ENCODE results near the gene TMEM185B. TPM values are rescaled to one million over a fixed set of nuclear protein-coding genes. Genes with fewer than 3 reads are reported as not detected.

TMEM185B gene
- total RNA-seq = 10 to 100 TPM; 24.0 to 36.0 TPM

DNA sequence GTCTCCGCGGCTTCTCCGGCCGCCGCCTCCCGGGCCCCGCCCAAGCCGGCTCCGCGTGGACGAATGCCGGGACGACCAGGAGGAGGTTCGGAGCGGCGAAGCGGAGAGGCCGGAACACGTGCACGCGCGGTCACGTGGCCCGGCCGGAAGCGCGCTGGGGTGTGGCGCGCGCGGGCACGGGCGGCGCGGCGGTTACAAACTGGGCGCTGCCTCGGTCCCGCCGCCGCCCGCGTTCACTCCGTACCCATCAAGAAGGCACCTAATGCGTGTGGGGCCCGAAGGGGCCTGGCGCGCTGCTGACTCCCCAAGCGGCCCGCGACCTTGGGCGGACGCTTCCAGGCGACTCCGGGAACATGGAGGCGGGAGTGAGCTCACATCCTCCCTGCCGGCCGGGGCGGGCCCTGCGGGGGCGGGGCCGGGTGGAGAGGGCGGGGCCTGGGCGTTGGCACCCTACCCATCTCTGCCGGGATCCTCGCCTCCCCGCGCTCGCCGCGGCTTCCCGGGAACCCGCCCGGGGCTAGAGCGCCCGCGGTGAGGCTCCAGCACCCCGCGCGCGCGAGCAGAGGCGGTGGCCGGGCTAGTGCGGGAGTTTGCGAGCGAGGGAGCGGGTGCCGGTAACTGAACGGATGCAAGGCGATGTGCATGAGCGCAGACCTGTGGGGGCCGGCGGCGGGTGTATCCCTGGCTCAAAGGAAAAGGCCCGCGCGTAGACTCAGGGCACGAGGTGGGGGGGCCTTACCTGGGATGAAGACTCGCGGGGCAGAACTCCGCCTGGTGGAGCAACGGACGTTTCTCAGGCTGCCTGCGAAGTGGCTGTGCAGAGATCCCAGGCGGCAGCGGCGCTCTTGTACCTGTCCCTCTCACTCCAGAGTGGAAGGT is at the start of gene TMEM185B:
Gene TMEM185B, minus strand, starts transcription at position 367 of the 879 bp plus-strand sequence. CDS start 424 bp downstream, outside the sequence.
- TF ChIP-seq, protein P1, sequence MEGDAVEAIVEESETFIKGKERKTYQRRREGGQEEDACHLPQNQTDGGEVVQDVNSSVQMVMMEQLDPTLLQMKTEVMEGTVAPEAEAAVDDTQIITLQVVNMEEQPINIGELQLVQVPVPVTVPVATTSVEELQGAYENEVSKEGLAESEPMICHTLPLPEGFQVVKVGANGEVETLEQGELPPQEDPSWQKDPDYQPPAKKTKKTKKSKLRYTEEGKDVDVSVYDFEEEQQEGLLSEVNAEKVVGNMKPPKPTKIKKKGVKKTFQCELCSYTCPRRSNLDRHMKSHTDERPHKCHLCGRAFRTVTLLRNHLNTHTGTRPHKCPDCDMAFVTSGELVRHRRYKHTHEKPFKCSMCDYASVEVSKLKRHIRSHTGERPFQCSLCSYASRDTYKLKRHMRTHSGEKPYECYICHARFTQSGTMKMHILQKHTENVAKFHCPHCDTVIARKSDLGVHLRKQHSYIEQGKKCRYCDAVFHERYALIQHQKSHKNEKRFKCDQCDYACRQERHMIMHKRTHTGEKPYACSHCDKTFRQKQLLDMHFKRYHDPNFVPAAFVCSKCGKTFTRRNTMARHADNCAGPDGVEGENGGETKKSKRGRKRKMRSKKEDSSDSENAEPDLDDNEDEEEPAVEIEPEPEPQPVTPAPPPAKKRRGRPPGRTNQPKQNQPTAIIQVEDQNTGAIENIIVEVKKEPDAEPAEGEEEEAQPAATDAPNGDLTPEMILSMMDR (IDR thresholded peaks at IDR 0.05) = peak; percentile 21
- H3K27ac ChIP-seq = peak within 1 kb of the TSS; percentile 83 to 87
- peak; percentile 54 for DNase-seq (ENCODE audit: low spot score)
- H3K36me3 ChIP-seq = peaks cover 10% of the 10 kb centered on the region
- no peaks in the 10 kb centered on the region for H3K27me3 ChIP-seq (replicated peaks; ENCODE audit: insufficient read depth)
- H3K9me3 ChIP-seq = no peaks in the 10 kb centered on the region
- H3K4me3 ChIP-seq = peak within 1 kb of the TSS; percentile 96
- peak; percentile 91 for ATAC-seq (ENCODE audit: insufficient number of reproducible peaks, low FRiP score, low read depth)
- H3K4me1 ChIP-seq (ENCODE audit: control insufficient read depth in 1 of 2, low read depth in 2 of 2) = peaks cover 13 to 29% of the 10 kb centered on the region in 2 donors

DNA sequence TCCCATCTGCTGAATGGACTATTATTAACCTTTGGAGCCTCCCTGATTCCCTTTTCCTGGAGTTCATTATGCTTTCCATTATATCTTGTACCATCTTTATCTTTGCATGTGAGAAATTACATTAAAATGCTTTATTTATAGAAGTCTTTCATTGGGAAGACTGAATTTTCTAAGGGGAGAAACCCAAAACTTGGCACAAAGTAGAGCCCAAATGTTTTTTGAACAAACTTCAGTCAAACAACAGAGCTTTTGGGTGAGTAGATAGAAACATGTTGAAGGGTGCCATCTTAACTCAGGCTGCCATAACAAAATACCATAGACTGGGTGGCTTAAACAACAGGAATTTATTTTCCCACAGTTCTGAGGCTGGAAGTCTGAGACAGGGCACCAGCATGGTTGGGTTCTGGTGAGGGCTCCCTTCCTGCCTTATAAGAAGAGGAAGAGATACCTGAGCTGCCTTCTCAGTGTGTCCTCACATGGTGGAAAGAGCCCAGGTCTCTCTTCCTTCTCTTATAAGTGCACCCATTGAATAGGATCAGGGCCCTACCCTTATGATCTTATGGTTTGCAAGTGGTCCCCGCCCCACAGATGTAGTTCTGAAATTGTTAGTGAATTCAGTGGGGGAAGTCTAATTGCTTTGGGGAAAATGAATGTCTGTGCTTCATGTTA is 48.6 kb upstream of the TMEM185B start:
- Histone ChIP-seq H3K36me3 (no peaks in the 10 kb centered on the region), H3K4me3 (no peak overlapping the region), H3K9me3 (no peaks in the 10 kb centered on the region), H3K27ac (no peak overlapping the region), H3K27me3 (replicated peaks; ENCODE audit: insufficient read depth) (no peaks in the 10 kb centered on the region), H3K4me1 (ENCODE audit: control insufficient read depth in 1 of 2, low read depth in 2 of 2) (no peaks in the 10 kb centered on the region)
- no peak for ATAC-seq (ENCODE audit: insufficient number of reproducible peaks, low FRiP score, low read depth)
- DNase-seq (ENCODE audit: low spot score) = no peak
- TF ChIP-seq, protein P1 (IDR thresholded peaks at IDR 0.05) = no peak

DNA sequence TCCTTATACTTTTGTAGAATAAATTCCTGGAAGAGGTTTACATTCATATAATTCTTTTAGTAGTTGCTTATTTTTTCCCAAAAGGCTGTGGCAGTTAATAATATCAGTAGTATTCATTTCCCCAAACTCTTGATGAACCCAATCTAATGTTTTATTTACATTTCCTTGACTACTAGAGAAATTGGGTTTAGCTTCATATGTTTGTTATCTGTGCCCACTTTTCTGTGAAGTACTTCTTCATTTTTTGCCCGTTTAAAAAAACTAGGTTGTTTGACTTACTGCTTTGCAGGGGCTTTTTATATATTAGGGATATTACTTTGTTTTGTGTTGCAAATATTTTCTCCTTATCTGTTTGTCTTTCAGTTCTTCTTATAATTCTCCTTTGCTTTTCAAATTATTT is 46.6 kb upstream of the TMEM185B start:
- TF ChIP-seq, protein P1 (IDR thresholded peaks at IDR 0.05) = no peak
- no peaks in the 10 kb centered on the region for H3K36me3 ChIP-seq
- no peaks in the 10 kb centered on the region for H3K27me3 ChIP-seq (replicated peaks; ENCODE audit: insufficient read depth)
- no peak for DNase-seq (ENCODE audit: low spot score)
- H3K9me3 ChIP-seq = no peaks in the 10 kb centered on the region
- no peak overlapping the region for H3K27ac ChIP-seq
- H3K4me1 ChIP-seq (ENCODE audit: control insufficient read depth in 1 of 2, low read depth in 2 of 2) = no peaks in the 10 kb centered on the region
- no peak for ATAC-seq (ENCODE audit: insufficient number of reproducible peaks, low FRiP score, low read depth)
- H3K4me3 ChIP-seq = no peak overlapping the region

DNA sequence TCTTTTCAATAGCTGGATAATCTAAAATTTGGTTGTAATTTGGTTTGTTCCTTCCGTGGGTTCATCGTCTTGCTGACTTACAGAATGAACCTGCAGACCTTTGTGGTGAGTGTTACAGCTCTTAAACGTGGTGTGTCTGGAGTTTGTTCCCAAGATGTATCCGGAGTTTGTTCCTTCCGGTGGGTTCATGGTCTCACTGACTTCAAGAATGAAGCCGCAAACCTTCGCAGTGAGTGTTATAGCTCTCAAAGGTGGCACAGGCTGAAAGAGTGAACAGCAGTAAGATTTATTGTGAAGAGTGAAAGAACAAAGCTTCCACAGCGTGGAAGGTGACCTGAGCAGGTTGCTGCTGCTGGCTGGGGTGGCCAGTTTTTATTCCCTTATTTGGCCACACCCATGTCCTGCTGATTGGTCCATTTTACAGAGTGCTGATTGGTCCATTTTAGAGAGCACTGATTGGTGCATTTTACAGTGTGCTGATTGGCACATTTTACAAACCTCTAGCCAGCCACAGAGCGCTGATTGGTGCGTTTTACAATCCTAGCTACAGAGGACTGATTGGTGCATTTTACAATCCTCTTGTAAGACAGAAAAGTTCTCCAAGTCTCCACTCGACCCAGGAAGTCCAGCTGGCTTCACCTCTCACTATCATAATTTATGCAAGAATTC is 46.0 kb upstream of the TMEM185B start:
- Histone ChIP-seq H3K27ac (no peak overlapping the region), H3K27me3 (replicated peaks; ENCODE audit: insufficient read depth) (no peaks in the 10 kb centered on the region), H3K4me1 (ENCODE audit: control insufficient read depth in 1 of 2, low read depth in 2 of 2) (no peaks in the 10 kb centered on the region), H3K36me3 (no peaks in the 10 kb centered on the region), H3K4me3 (no peak overlapping the region), H3K9me3 (no peaks in the 10 kb centered on the region)
- ATAC-seq (ENCODE audit: insufficient number of reproducible peaks, low FRiP score, low read depth) = no peak
- TF ChIP-seq, protein P1 (IDR thresholded peaks at IDR 0.05) = no peak
- DNase-seq (ENCODE audit: low spot score) = no peak

DNA sequence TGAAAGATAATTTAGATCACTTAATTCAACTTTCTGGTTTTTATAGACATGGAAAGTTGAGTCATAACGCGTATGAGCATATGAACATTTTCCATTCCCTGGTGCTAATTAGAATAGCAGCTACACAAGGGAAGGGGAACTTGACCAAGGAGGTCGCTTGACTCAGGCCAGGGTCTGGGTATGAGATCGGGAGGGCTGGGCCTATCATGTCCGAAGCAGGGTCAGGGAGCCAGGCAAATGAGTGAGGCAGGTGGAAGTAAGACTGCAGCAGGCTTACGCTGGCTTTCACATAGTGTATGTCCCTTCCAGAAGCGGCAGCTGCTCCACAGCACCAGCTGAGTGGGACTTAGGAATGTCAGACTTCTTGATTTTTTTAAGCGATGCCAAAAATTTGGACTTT is 44.1 kb upstream of the TMEM185B start:
- DNase-seq (ENCODE audit: low spot score) (no peak), ATAC-seq (ENCODE audit: insufficient number of reproducible peaks, low FRiP score, low read depth) (no peak)
- Histone ChIP-seq H3K27me3 (replicated peaks; ENCODE audit: insufficient read depth) (no peaks in the 10 kb centered on the region), H3K36me3 (no peaks in the 10 kb centered on the region), H3K4me3 (no peak overlapping the region), H3K4me1 (ENCODE audit: control insufficient read depth in 1 of 2, low read depth in 2 of 2) (no peaks in the 10 kb centered on the region), H3K9me3 (no peaks in the 10 kb centered on the region), H3K27ac (no peak overlapping the region)
- TF ChIP-seq, protein P1 (IDR thresholded peaks at IDR 0.05) = no peak
